Fibroblast of mammary gland (primary cell): ENCODE measurements around the gene OSTN.
A peak's percentile ranks its signal among the peaks of the same experiment; 100 is the strongest.

ENCODE experiments used
- DNase-seq: peaks from one replicate; pipeline ENCODE4 v3.0.0-alpha.2; 2010; ENCODE audit warnings: low read depth
- H3K4me3 ChIP-seq: 2 replicates; pipeline ENCODE4 v1.5.1; 2011; ENCODE audit warnings: low read depth, mild to moderate bottlenecking, low read length, moderate library complexity; ENCODE audit not compliant: control insufficient read depth
- CTCF ChIP-seq: conservative IDR thresholded peaks from 2 replicates; pipeline ENCODE4 v1.5.1; 2011; ENCODE audit warnings: low read depth, low read length, inconsistent platforms; ENCODE audit not compliant: control insufficient read depth, insufficient read depth

The OSTN gene

GRCh38 chr3:191227541-191227940 is 28.5 kb downstream of the OSTN start:
- H3K4me3 ChIP-seq: no peak overlapping the region
- no peak for TF ChIP-seq CTCF
- no peak for DNase-seq

GRCh38 chr3:191234216-191234615 is 35.2 kb downstream of the OSTN start:
- DNase-seq: no peak
- H3K4me3 ChIP-seq: no peak overlapping the region
- no peak for TF ChIP-seq CTCF

GRCh38 chr3:191235331-191236314 is 36.6 kb downstream of the OSTN start:
- DNase-seq: peak; percentile 52
- H3K4me3 ChIP-seq: no peak overlapping the region
- no peak for TF ChIP-seq CTCF

GRCh38 chr3:191236646-191237045 is 37.6 kb downstream of the OSTN start:
- H3K4me3 ChIP-seq: no peak overlapping the region
- TF ChIP-seq CTCF: no peak
- DNase-seq: peak; percentile 44

GRCh38 chr3:191237047-191237882 is 38.2 kb downstream of the OSTN start:
- DNase-seq: no peak
- H3K4me3 ChIP-seq: no peak overlapping the region
- no peak for TF ChIP-seq CTCF

- no peak for TF ChIP-seq CTCF
- DNase-seq: no peak
Observed at GRCh38 chr3:191238321-191238817, 39.3 kb downstream of the OSTN start.

More at GRCh38 chr3:191238321-191238817, 39.3 kb downstream of the OSTN start:
- no peak overlapping the region for H3K4me3 ChIP-seq
